Measurements from ENCODE around the gene MRPS18C.
"Not testable (repeated sequence)": the region's sequence is repeated elsewhere in the genome, so short reads cannot be mapped to it uniquely, and the experiment has no call there.

The MRPS18C gene

GRCh38 chr4:83455281-83456183, at the start of gene MRPS18C, which contains the start of gene HELQ:
MRPS18C (plus strand) TSS chr4:83456058; CDS start chr4:83456078, 20 bp downstream.
HELQ (minus strand) TSS chr4:83455823; CDS start chr4:83455693, 130 bp downstream.
- peak; percentile 34 for FAIRE-seq

- no peak for FAIRE-seq
Measured at GRCh38 chr4:83408908-83409307, 47.0 kb upstream of the MRPS18C start.

- FAIRE-seq = no peak
Measured at GRCh38 chr4:83413676-83414075, 42.2 kb upstream of the MRPS18C start.

GRCh38 chr4:83417566-83417965, 38.3 kb upstream of the MRPS18C start:
- FAIRE-seq = no peak

GRCh38 chr4:83418211-83418610, 37.6 kb upstream of the MRPS18C start:
- no peak for FAIRE-seq

- FAIRE-seq = no peak
Measured at GRCh38 chr4:83431200-83431599, 24.7 kb upstream of the MRPS18C start.

- no peak for FAIRE-seq
Measured at GRCh38 chr4:83436680-83437079, 19.2 kb upstream of the MRPS18C start.

GRCh38 chr4:83438719-83439118, 17.1 kb upstream of the MRPS18C start:
- FAIRE-seq = no peak

- no peak for FAIRE-seq
Measured at GRCh38 chr4:83440148-83440814, 15.6 kb upstream of the MRPS18C start.

- no peak for FAIRE-seq
Measured at GRCh38 chr4:83440899-83441298, 15.0 kb upstream of the MRPS18C start.

GRCh38 chr4:83449009-83449408, 6.8 kb upstream of the MRPS18C start:
- no peak for FAIRE-seq

GRCh38 chr4:83454686-83455085, 1.2 kb upstream of the MRPS18C start:
- no peak for FAIRE-seq

GRCh38 chr4:83456184-83456501, 285 bp downstream of the MRPS18C start:
- no peak for FAIRE-seq

GRCh38 chr4:83473423-83473822, 17.6 kb downstream of the MRPS18C start:
- no peak for FAIRE-seq

GRCh38 chr4:83473966-83474365, 18.1 kb downstream of the MRPS18C start:
- FAIRE-seq = no peak

GRCh38 chr4:83484500-83485461, 28.9 kb downstream of the MRPS18C start, which contains the start of gene ABRAXAS1:
ABRAXAS1 (minus strand) TSS chr4:83485100; CDS start chr4:83485072, 28 bp downstream.
- no peak for FAIRE-seq

GRCh38 chr4:83486457-83487129, 30.7 kb downstream of the MRPS18C start:
- FAIRE-seq = no peak

- FAIRE-seq = no peak
Measured at GRCh38 chr4:83489711-83490326, 34.0 kb downstream of the MRPS18C start.

- FAIRE-seq = peak; percentile 54
Measured at GRCh38 chr4:83490876-83491450, 35.1 kb downstream of the MRPS18C start.

GRCh38 chr4:83496085-83496917, 40.4 kb downstream of the MRPS18C start:
- not testable (repeated sequence) for FAIRE-seq

Data from TTC549 (cell line).